ENCODE results near the gene ACP3.

The ACP3 gene

GRCh38 chr3:132406587-132406986 lies 89.4 kb downstream of the ACP3 start:
- no peak for DNase-seq (ENCODE audit: low read depth in 3 of 3)

- DNase-seq (ENCODE audit: low read depth in 3 of 3): no peak
Observed at GRCh38 chr3:132407025-132407424, 89.8 kb downstream of the ACP3 start.
